ENCODE data around the gene GFPT2.

The GFPT2 gene

GRCh38 chr5:180364306-180364856 is 11.2 kb upstream of the GFPT2 start:
- DNase-seq (ENCODE audit: low read depth): no peak
- Histone ChIP-seq H3K9me3 (ENCODE audit: control insufficient read depth, low read length) (no peaks in the 10 kb centered on the region), H3K9ac (ENCODE audit: low read length) (no peak overlapping the region), H3K4me1 (ENCODE audit: control insufficient read depth, insufficient read depth, low read length) (no peaks in the 10 kb centered on the region), H3K4me3 (ENCODE audit: low read length) (no peak overlapping the region), H3K36me3 (ENCODE audit: control insufficient read depth, insufficient read depth, low read length, severe bottlenecking) (no peaks in the 10 kb centered on the region), H3K27me3 (replicated peaks; ENCODE audit: control insufficient read depth, insufficient read depth, low read length) (peaks cover 2% of the 10 kb centered on the region)

- H3K27me3 ChIP-seq (replicated peaks; ENCODE audit: control insufficient read depth, insufficient read depth, low read length): peaks cover 2% of the 10 kb centered on the region
- H3K4me3 ChIP-seq (ENCODE audit: low read length): no peak overlapping the region
- no peaks in the 10 kb centered on the region for H3K4me1 ChIP-seq (ENCODE audit: control insufficient read depth, insufficient read depth, low read length)
- DNase-seq (ENCODE audit: low read depth): no peak
- no peaks in the 10 kb centered on the region for H3K36me3 ChIP-seq (ENCODE audit: control insufficient read depth, insufficient read depth, low read length, severe bottlenecking)
- H3K9ac ChIP-seq (ENCODE audit: low read length): no peak overlapping the region
- peaks cover 4% of the 10 kb centered on the region for H3K9me3 ChIP-seq (ENCODE audit: control insufficient read depth, low read length)
Measured at GRCh38 chr5:180360078-180360957, 7.2 kb upstream of the GFPT2 start.

- Histone ChIP-seq H3K9ac (ENCODE audit: low read length) (no peak overlapping the region), H3K27me3 (replicated peaks; ENCODE audit: control insufficient read depth, insufficient read depth, low read length) (peaks cover 11% of the 10 kb centered on the region), H3K4me1 (ENCODE audit: control insufficient read depth, insufficient read depth, low read length) (no peaks in the 10 kb centered on the region), H3K36me3 (ENCODE audit: control insufficient read depth, insufficient read depth, low read length, severe bottlenecking) (no peaks in the 10 kb centered on the region), H3K9me3 (ENCODE audit: control insufficient read depth, low read length) (peaks cover 4% of the 10 kb centered on the region), H3K4me3 (ENCODE audit: low read length) (no peak overlapping the region)
- no peak for DNase-seq (ENCODE audit: low read depth)
Measured at GRCh38 chr5:180358694-180359093, 5.6 kb upstream of the GFPT2 start.

- peaks cover 4% of the 10 kb centered on the region for H3K9me3 ChIP-seq (ENCODE audit: control insufficient read depth, low read length)
- peaks cover 11% of the 10 kb centered on the region for H3K27me3 ChIP-seq (replicated peaks; ENCODE audit: control insufficient read depth, insufficient read depth, low read length)
- no peak overlapping the region for H3K4me3 ChIP-seq (ENCODE audit: low read length)
- H3K4me1 ChIP-seq (ENCODE audit: control insufficient read depth, insufficient read depth, low read length): no peaks in the 10 kb centered on the region
- no peaks in the 10 kb centered on the region for H3K36me3 ChIP-seq (ENCODE audit: control insufficient read depth, insufficient read depth, low read length, severe bottlenecking)
- DNase-seq (ENCODE audit: low read depth): no peak
- no peak overlapping the region for H3K9ac ChIP-seq (ENCODE audit: low read length)
Measured at GRCh38 chr5:180358179-180358578, 5.0 kb upstream of the GFPT2 start.

- H3K36me3 ChIP-seq (ENCODE audit: control insufficient read depth, insufficient read depth, low read length, severe bottlenecking): no peaks in the 10 kb centered on the region
- H3K9me3 ChIP-seq (ENCODE audit: control insufficient read depth, low read length): peaks cover 4% of the 10 kb centered on the region
- no peak for DNase-seq (ENCODE audit: low read depth)
- peaks cover 9% of the 10 kb centered on the region for H3K27me3 ChIP-seq (replicated peaks; ENCODE audit: control insufficient read depth, insufficient read depth, low read length)
- H3K4me3 ChIP-seq (ENCODE audit: low read length): no peak overlapping the region
- H3K4me1 ChIP-seq (ENCODE audit: control insufficient read depth, insufficient read depth, low read length): peaks cover 18% of the 10 kb centered on the region
- no peak overlapping the region for H3K9ac ChIP-seq (ENCODE audit: low read length)
Measured at GRCh38 chr5:180354966-180355365, 1.8 kb upstream of the GFPT2 start.

- Histone ChIP-seq H3K36me3 (ENCODE audit: control insufficient read depth, insufficient read depth, low read length, severe bottlenecking) (no peaks in the 10 kb centered on the region), H3K4me1 (ENCODE audit: control insufficient read depth, insufficient read depth, low read length) (peaks cover 25% of the 10 kb centered on the region), H3K9me3 (ENCODE audit: control insufficient read depth, low read length) (peaks cover 4% of the 10 kb centered on the region), H3K9ac (ENCODE audit: low read length) (peak overlapping the region; percentile 85), H3K27me3 (replicated peaks; ENCODE audit: control insufficient read depth, insufficient read depth, low read length) (peaks cover 9% of the 10 kb centered on the region), H3K4me3 (ENCODE audit: low read length) (peak overlapping the region; percentile 89)
- peak; percentile 28 for DNase-seq (ENCODE audit: low read depth)
Measured at GRCh38 chr5:180353980-180354452, 880 bp upstream of the GFPT2 start.

GRCh38 chr5:180352116-180353047 is 754 bp downstream of the GFPT2 start:
- Histone ChIP-seq H3K27me3 (replicated peaks; ENCODE audit: control insufficient read depth, insufficient read depth, low read length) (peaks cover 9% of the 10 kb centered on the region), H3K4me3 (ENCODE audit: low read length) (peak overlapping the region; percentile 89), H3K9ac (ENCODE audit: low read length) (peak overlapping the region; percentile 89), H3K36me3 (ENCODE audit: control insufficient read depth, insufficient read depth, low read length, severe bottlenecking) (no peaks in the 10 kb centered on the region), H3K9me3 (ENCODE audit: control insufficient read depth, low read length) (no peaks in the 10 kb centered on the region), H3K4me1 (ENCODE audit: control insufficient read depth, insufficient read depth, low read length) (peaks cover 31% of the 10 kb centered on the region)
- peak; percentile 77 for DNase-seq (ENCODE audit: low read depth)

- H3K9me3 ChIP-seq (ENCODE audit: control insufficient read depth, low read length): no peaks in the 10 kb centered on the region
- H3K4me1 ChIP-seq (ENCODE audit: control insufficient read depth, insufficient read depth, low read length): peaks cover 31% of the 10 kb centered on the region
- peaks cover 9% of the 10 kb centered on the region for H3K27me3 ChIP-seq (replicated peaks; ENCODE audit: control insufficient read depth, insufficient read depth, low read length)
- H3K9ac ChIP-seq (ENCODE audit: low read length): peak overlapping the region; percentile 37
- H3K36me3 ChIP-seq (ENCODE audit: control insufficient read depth, insufficient read depth, low read length, severe bottlenecking): no peaks in the 10 kb centered on the region
- peak overlapping the region; percentile 89 for H3K4me3 ChIP-seq (ENCODE audit: low read length)
- no peak for DNase-seq (ENCODE audit: low read depth)
Measured at GRCh38 chr5:180350711-180351465, 2.2 kb downstream of the GFPT2 start.

- Histone ChIP-seq H3K4me1 (ENCODE audit: control insufficient read depth, insufficient read depth, low read length) (peaks cover 31% of the 10 kb centered on the region), H3K27me3 (replicated peaks; ENCODE audit: control insufficient read depth, insufficient read depth, low read length) (peaks cover 9% of the 10 kb centered on the region), H3K4me3 (ENCODE audit: low read length) (peak overlapping the region; percentile 89), H3K9me3 (ENCODE audit: control insufficient read depth, low read length) (no peaks in the 10 kb centered on the region), H3K36me3 (ENCODE audit: control insufficient read depth, insufficient read depth, low read length, severe bottlenecking) (no peaks in the 10 kb centered on the region), H3K9ac (ENCODE audit: low read length) (peak overlapping the region; percentile 37)
- DNase-seq (ENCODE audit: low read depth): no peak
Measured at GRCh38 chr5:180350296-180350695, 2.8 kb downstream of the GFPT2 start.

- Histone ChIP-seq H3K36me3 (ENCODE audit: control insufficient read depth, insufficient read depth, low read length, severe bottlenecking) (no peaks in the 10 kb centered on the region), H3K4me1 (ENCODE audit: control insufficient read depth, insufficient read depth, low read length) (peaks cover 32% of the 10 kb centered on the region), H3K27me3 (replicated peaks; ENCODE audit: control insufficient read depth, insufficient read depth, low read length) (peaks cover 2% of the 10 kb centered on the region), H3K9me3 (ENCODE audit: control insufficient read depth, low read length) (no peaks in the 10 kb centered on the region), H3K4me3 (ENCODE audit: low read length) (no peak overlapping the region), H3K9ac (ENCODE audit: low read length) (peak overlapping the region; percentile 15)
- no peak for DNase-seq (ENCODE audit: low read depth)
Measured at GRCh38 chr5:180349391-180349790, 3.7 kb downstream of the GFPT2 start.

All from adipocyte (in vitro differentiated cells).